Immature natural killer cell (primary cell): Measurements from ENCODE around the gene SLC35A3. TPM values are rescaled to one million over a fixed set of nuclear protein-coding genes. Genes with fewer than 3 reads are reported as not detected.
"Not testable (repeated sequence)": the region's sequence is repeated elsewhere in the genome, so short reads cannot be mapped to it uniquely, and the experiment has no call there.

Experiments used
- DNase-seq, 3 donors: peaks; one replicate each; pipeline ENCODE4 v3.0.0; 2022; ENCODE audit warnings: mixed read lengths in 1 of 3
- H3K27ac Mint-ChIP-seq, 6 donors: one replicate each; pipeline ENCODE4 v1.8.0; 2020; ENCODE audit warnings: mixed read lengths in 6 of 6, mild to moderate bottlenecking in 5 of 6, inconsistent platforms in 4 of 6, moderate library complexity in 3 of 6
- H3K27me3 Mint-ChIP-seq, 3 donors: one replicate each; pipeline ENCODE4 v1.8.0; 2020 to 2021; ENCODE audit warnings: low read depth in 3 of 3, mild to moderate bottlenecking in 3 of 3, mixed read lengths in 3 of 3, moderate library complexity in 3 of 3, inconsistent platforms in 1 of 3
- H3K36me3 Mint-ChIP-seq, 3 donors: one replicate each; pipeline ENCODE4 v1.8.0; 2020; ENCODE audit warnings: mixed read lengths in 3 of 3, inconsistent platforms in 2 of 3, mild to moderate bottlenecking in 2 of 3
- H3K4me1 Mint-ChIP-seq, 2 donors: one replicate each; pipeline ENCODE4 v1.8.0; 2020; ENCODE audit warnings: inconsistent platforms in 2 of 2, mild to moderate bottlenecking in 2 of 2, mixed read lengths in 2 of 2, moderate library complexity in 1 of 2
- H3K4me3 Mint-ChIP-seq, 5 donors: one replicate each; pipeline ENCODE4 v1.8.0; 2020; ENCODE audit warnings: mild to moderate bottlenecking in 5 of 5, mixed read lengths in 5 of 5, inconsistent platforms in 3 of 5, moderate library complexity in 3 of 5
- H3K9me3 Mint-ChIP-seq, 6 donors: one replicate each; pipeline ENCODE4 v1.8.0; 2020; ENCODE audit warnings: mild to moderate bottlenecking in 6 of 6, mixed read lengths in 6 of 6, inconsistent platforms in 4 of 6, moderate library complexity in 3 of 6
- polyA plus RNA-seq, 3 donors: library from polyadenylated mRNA; unstranded; fragments of 300-500 nt; fragmentation: Illumina TruSeq; gene quantifications; one replicate each; pipeline ENCODE4 v1.2.3, GENCODE V29; 2021

SLC35A3 gene
- 10 to 100 TPM in 1 of 3 donors, 1 to 10 TPM in 2; 5.0 to 12.3 (median 8.5) TPM for polyA plus RNA-seq

DNA sequence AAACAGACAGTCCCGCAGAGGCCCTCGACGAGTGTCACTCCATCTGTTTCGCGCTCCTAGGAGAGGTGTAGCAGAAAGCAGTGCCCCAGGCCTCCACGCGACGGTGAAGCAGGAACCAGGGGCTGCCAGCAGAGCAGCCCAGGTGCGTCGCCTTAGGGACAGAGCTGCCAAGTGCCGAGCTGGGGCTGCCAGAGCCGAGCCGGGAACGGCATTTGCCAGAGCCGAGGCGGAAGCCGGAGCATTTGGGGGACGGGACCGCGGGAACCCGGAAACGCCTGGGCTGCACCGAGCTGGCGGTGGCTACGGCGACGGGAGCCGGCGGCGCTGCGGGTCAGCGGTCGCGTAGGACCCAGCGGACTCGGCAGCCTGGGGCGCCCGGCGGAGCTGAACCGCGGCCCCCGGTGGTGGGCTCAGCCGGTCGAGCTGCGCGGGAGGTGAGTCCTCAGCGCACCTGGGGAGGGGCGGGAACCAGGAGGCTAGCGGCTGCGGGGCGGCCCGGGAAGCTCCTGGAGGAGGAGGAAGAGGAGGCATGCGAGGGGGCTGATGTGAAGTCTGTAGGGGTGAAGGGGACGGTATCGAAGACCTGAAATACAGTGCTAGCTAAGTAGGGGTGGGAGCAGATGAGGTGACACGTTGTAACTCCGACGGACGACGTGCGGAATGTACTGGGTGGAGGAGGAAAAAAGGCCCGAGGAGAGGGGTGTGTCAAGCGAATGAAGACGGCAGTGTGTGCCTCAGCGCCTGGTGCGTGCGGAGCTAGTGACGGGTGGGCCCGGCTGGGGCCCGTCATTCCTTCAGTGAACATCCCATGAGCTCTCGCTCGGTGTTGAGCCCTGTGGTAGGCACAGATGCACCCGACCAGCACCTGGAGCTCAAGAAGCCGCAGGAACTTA, at the start of gene SLC35A3:
Gene SLC35A3, plus strand, starts transcription at position 268 of the 893 bp plus-strand sequence. CDS start 23,559 bp downstream, outside the sequence.
- Mint-ChIP-seq H3K4me3 (peak within 1 kb of the TSS; percentile 96 to 100 (median 100)), H3K36me3 (no peaks in the 10 kb centered on the region), H3K4me1 (peaks cover 38 to 53% of the 10 kb centered on the region in 2 donors)

DNA sequence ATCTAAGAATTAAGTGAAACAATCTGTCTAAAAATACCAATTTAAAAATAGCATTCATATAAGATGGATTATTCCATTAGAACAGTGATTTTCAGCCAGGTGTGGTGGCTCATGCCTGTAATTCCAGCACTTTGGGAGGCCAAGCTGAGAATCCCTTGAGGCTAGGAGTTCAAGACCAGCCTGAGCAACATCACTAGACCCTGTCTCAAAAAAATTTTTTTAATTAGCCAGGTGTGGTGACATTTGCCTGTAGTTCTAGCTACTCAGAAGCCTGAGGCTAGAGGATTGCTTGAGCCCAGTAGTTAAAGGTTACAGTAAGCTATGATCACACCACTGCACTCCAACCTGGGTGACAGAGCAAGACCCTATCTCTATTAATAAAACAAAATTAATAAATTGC, 35.0 kb upstream of the SLC35A3 start:
- no peak overlapping the region for H3K27ac Mint-ChIP-seq
- no peak for DNase-seq
- peaks cover 0 to 7% (median 0%) of the 10 kb centered on the region in 3 donors for H3K36me3 Mint-ChIP-seq
- no peaks in the 10 kb centered on the region for H3K9me3 Mint-ChIP-seq
- no peak overlapping the region for H3K4me3 Mint-ChIP-seq
- no peaks in the 10 kb centered on the region for H3K4me1 Mint-ChIP-seq
- H3K27me3 Mint-ChIP-seq = peaks cover 0 to 5% (median 2%) of the 10 kb centered on the region in 3 donors

More for the DNA sequence above, at the start of gene SLC35A3:
- Mint-ChIP-seq H3K27ac (peak within 1 kb of the TSS; percentile 85 to 99 (median 96)), H3K27me3 (peaks cover 0 to 5% (median 5%) of the 10 kb centered on the region in 3 donors), H3K9me3 (no peaks in the 10 kb centered on the region)
- peak; percentile 75 to 80 (median 80) for DNase-seq

- Mint-ChIP-seq H3K27me3 (peaks cover 0 to 5% (median 2%) of the 10 kb centered on the region in 3 donors), H3K36me3 (peaks cover 0 to 10% (median 0%) of the 10 kb centered on the region in 3 donors), H3K27ac (no peak overlapping the region), H3K4me1 (no peaks in the 10 kb centered on the region), H3K4me3 (no peak overlapping the region), H3K9me3 (no peaks in the 10 kb centered on the region)
- DNase-seq = no peak
Measured at GRCh38 chr1:99935534-99935933, 34.3 kb upstream of the SLC35A3 start.

- H3K36me3 Mint-ChIP-seq = peaks cover 0 to 10% (median 0%) of the 10 kb centered on the region in 3 donors
- H3K4me3 Mint-ChIP-seq = no peak overlapping the region
- DNase-seq = no peak
- H3K27me3 Mint-ChIP-seq = peaks cover 0 to 5% (median 2%) of the 10 kb centered on the region in 3 donors
- H3K27ac Mint-ChIP-seq = no peak overlapping the region
- H3K4me1 Mint-ChIP-seq = no peaks in the 10 kb centered on the region
- no peaks in the 10 kb centered on the region for H3K9me3 Mint-ChIP-seq
Measured at GRCh38 chr1:99936071-99936470, 33.7 kb upstream of the SLC35A3 start.

- H3K27me3 Mint-ChIP-seq = peaks cover 0 to 5% (median 0%) of the 10 kb centered on the region in 3 donors
- H3K36me3 Mint-ChIP-seq = peaks cover 0 to 4% (median 0%) of the 10 kb centered on the region in 3 donors
- no peaks in the 10 kb centered on the region for H3K9me3 Mint-ChIP-seq
- H3K4me1 Mint-ChIP-seq = no peaks in the 10 kb centered on the region
- no peak for DNase-seq
- H3K4me3 Mint-ChIP-seq = no peak overlapping the region
- no peak overlapping the region for H3K27ac Mint-ChIP-seq
Measured at GRCh38 chr1:99942723-99943122, 27.1 kb upstream of the SLC35A3 start.

DNA sequence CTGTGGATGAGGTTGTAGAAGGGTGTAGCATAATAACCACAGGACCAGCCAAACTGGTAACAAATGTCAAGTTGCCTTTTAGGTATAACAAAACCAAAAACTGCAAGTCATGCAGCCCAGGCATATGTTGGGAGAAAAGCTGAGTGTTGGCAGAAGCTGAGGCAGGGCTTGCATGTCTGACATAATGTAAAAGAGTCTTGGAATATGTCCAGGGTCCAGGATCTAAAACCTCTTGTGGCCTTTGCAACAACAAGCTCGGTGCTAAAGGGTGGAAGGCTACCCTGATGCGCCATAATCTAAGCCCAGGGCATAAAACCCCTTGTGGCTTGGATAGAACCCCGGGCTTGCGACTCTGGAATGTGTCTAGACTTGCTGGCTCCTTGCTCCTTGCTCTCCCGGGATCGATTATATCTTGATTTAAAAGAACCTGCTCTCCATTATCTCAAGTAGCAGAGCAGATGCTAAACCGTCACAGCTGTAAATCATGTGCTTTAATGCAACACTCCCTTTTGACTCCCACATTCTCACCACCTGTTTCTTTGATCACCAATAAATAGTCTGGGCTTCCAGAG, 26.5 kb upstream of the SLC35A3 start:
- no peak overlapping the region for H3K27ac Mint-ChIP-seq
- no peak for DNase-seq
- no peaks in the 10 kb centered on the region for H3K4me1 Mint-ChIP-seq
- H3K27me3 Mint-ChIP-seq = peaks cover 0 to 5% (median 0%) of the 10 kb centered on the region in 3 donors
- H3K9me3 Mint-ChIP-seq = no peaks in the 10 kb centered on the region
- H3K4me3 Mint-ChIP-seq = no peak overlapping the region
- H3K36me3 Mint-ChIP-seq = peaks cover 0 to 4% (median 0%) of the 10 kb centered on the region in 3 donors

DNA sequence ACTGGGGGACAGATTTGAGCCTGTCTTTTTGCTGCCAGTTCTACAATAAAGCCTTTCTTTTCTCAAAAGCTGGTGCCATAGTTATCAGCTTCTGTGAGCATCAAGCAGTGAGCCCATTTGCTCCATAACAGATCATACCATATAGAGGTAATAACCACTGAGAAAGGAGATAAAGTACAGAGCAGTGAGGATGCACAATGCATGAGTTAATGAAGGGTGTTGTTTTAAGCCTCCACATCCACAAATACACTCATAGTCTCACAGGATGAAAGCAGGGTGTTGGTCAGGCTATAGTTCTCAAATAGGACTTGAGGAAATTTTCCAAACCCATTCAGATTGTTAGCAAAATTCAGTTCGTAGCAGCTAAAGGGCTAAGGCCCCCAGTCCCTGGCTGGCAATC, 25.6 kb upstream of the SLC35A3 start:
- no peak overlapping the region for H3K4me3 Mint-ChIP-seq
- DNase-seq = no peak
- H3K27me3 Mint-ChIP-seq = peaks cover 0 to 5% (median 0%) of the 10 kb centered on the region in 3 donors
- peaks cover 0 to 4% (median 0%) of the 10 kb centered on the region in 3 donors for H3K36me3 Mint-ChIP-seq
- H3K27ac Mint-ChIP-seq = no peak overlapping the region
- H3K4me1 Mint-ChIP-seq = no peaks in the 10 kb centered on the region
- no peaks in the 10 kb centered on the region for H3K9me3 Mint-ChIP-seq

GRCh38 chr1:99945174-99945573, 24.6 kb upstream of the SLC35A3 start:
- H3K4me3 Mint-ChIP-seq = no peak overlapping the region
- H3K36me3 Mint-ChIP-seq = no peaks in the 10 kb centered on the region
- no peaks in the 10 kb centered on the region for H3K9me3 Mint-ChIP-seq
- H3K4me1 Mint-ChIP-seq = no peaks in the 10 kb centered on the region
- H3K27me3 Mint-ChIP-seq = peaks cover 0 to 5% (median 0%) of the 10 kb centered on the region in 3 donors
- no peak overlapping the region for H3K27ac Mint-ChIP-seq
- no peak for DNase-seq

DNA sequence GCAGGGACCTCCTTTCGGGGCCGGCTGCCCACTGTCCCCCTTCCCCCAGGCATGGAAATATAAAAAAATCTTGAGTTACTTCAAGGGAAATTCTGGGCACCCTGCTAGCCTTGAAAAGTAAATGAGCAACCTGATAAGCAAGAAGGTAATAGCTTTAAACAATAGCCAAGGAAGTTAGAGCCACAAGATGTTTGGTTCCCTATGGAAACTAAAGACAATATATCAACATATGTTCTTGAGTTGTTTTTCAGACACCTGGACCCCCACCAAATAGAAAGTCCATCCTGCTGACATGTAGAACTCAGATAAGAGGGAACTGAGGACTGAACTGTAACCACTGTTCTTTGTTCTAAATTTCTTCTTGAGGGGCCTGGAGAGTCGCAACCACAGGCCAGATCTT, 19.3 kb upstream of the SLC35A3 start:
- Mint-ChIP-seq H3K27ac (no peak overlapping the region), H3K27me3 (peaks cover 0 to 2% (median 0%) of the 10 kb centered on the region in 3 donors), H3K9me3 (no peaks in the 10 kb centered on the region), H3K4me1 (no peaks in the 10 kb centered on the region), H3K4me3 (no peak overlapping the region), H3K36me3 (no peaks in the 10 kb centered on the region)
- no peak for DNase-seq

DNA sequence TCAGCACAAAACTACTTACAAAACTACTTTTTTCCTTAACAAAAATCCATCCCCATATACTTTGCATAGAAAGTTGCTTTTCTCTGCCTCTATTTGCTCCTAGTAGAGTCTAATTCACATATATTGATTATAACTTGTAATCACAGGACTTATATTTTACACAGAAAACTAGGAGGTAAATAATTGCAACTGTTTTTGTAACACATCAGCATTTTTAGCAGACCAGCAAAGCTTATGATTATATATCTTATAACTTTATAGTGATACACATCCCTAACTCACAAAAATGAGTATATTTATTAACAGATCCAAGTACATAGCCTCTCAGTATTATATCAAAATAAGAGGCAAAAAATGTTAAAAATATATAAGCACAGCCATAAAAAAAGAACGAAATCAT, 17.3 kb upstream of the SLC35A3 start:
- no peak overlapping the region for H3K27ac Mint-ChIP-seq
- no peak for DNase-seq
- H3K4me3 Mint-ChIP-seq = no peak overlapping the region
- H3K27me3 Mint-ChIP-seq = peaks cover 0 to 5% (median 2%) of the 10 kb centered on the region in 3 donors
- no peaks in the 10 kb centered on the region for H3K9me3 Mint-ChIP-seq
- H3K36me3 Mint-ChIP-seq = no peaks in the 10 kb centered on the region
- H3K4me1 Mint-ChIP-seq = no peaks in the 10 kb centered on the region

DNA sequence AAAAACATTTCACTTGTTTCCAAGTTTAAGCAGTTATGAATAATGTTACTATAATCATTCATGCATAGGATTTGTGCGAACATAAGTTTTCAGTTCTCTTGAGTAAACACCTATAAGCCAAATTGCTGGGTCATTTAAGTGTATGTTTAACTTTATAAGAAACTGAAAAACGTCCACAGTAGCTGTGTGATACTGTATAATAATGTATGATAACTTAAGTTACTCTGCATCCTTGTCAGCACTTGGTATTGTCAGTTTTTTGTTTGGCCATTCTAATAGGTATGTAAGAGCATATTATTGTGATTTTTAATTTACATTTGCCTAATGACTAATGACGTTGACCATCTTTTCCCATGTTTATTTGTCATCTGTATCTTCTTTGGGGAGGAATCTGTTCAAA, 14.4 kb upstream of the SLC35A3 start:
- no peaks in the 10 kb centered on the region for H3K36me3 Mint-ChIP-seq
- peaks cover 2 to 5% (median 5%) of the 10 kb centered on the region in 3 donors for H3K27me3 Mint-ChIP-seq
- no peak overlapping the region for H3K4me3 Mint-ChIP-seq
- H3K27ac Mint-ChIP-seq = no peak overlapping the region
- no peak for DNase-seq
- H3K4me1 Mint-ChIP-seq = no peaks in the 10 kb centered on the region
- H3K9me3 Mint-ChIP-seq = no peaks in the 10 kb centered on the region

DNA sequence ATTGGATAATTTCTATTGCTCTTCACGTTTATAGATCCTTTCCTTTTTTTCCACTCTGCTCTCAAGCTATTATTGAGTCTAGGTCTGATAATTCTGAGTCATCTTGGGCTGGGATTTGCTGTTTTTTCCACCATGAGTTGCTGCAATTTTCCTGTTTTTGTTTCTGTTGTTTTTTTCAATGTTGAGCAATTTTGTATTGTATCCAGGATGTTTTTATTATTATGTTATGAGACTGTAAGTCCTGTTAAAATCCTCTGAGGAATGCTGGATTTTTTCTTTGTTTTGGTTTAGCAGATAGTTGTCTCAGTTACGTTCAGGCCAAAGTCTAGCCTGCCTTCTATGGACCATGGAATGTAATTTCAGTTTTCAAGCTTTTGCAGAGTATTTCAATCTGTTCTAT, 13.0 kb upstream of the SLC35A3 start:
- Mint-ChIP-seq H3K27ac (no peak overlapping the region), H3K4me3 (no peak overlapping the region), H3K4me1 (no peaks in the 10 kb centered on the region), H3K27me3 (peaks cover 2 to 5% (median 5%) of the 10 kb centered on the region in 3 donors), H3K9me3 (no peaks in the 10 kb centered on the region), H3K36me3 (no peaks in the 10 kb centered on the region)
- no peak for DNase-seq

DNA sequence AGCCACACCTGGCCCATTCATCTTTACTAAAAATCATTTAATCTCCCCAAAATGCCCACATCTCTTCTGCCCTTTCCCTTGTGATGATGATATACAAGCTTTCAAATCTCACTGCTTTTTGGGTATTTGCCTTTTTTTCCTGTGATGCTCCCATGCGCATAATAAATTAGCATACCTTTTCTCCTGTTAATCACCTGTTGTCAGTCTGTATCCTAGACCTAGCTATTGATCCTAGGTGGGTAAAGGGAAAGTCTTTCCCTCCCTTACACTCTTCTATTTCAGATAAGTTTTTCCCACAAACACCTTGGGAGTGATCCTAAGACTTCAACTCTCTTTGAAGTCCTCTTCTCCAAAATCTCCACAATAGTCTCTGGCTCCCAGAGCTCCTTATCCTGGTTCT, 12.0 kb upstream of the SLC35A3 start:
- DNase-seq = no peak
- no peaks in the 10 kb centered on the region for H3K9me3 Mint-ChIP-seq
- H3K4me1 Mint-ChIP-seq = no peaks in the 10 kb centered on the region
- no peak overlapping the region for H3K4me3 Mint-ChIP-seq
- H3K27me3 Mint-ChIP-seq = peaks cover 2 to 5% (median 4%) of the 10 kb centered on the region in 3 donors
- no peaks in the 10 kb centered on the region for H3K36me3 Mint-ChIP-seq
- H3K27ac Mint-ChIP-seq = no peak overlapping the region

GRCh38 chr1:99959189-99959705, 10.5 kb upstream of the SLC35A3 start:
- not testable (repeated sequence) for DNase-seq, H3K36me3 Mint-ChIP-seq, H3K4me3 Mint-ChIP-seq, H3K4me1 Mint-ChIP-seq, H3K27ac Mint-ChIP-seq, H3K27me3 Mint-ChIP-seq, H3K9me3 Mint-ChIP-seq
